ENCODE data around the gene CLN5. TPM values are rescaled to one million over a fixed set of nuclear protein-coding genes. Genes with fewer than 3 reads are reported as not detected.

The CLN5 gene
- total RNA-seq, 1 donor: 18.9 TPM

DNA sequence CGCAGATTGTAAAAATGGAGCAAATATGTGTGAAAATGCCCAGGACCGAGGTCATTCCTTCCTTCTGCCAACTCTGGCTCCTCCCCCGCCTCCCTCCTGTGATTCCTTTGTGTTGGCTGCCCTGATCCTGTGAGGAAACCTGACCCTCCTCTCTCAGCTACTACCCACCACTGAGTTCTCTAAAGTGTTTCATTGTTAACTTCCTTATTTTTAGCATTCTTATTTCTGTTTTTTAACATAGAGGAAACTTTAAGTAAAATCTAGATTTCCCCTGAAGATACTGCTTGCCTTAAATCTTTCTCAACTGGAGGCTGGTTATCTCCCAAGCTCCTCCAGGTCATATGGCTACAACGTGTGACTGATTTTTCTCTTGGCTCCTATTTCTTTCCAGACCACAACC is 56.8 kb downstream of the CLN5 start:
- H3K4me1 ChIP-seq (ENCODE audit: insufficient read depth, low read length): peaks cover 14% of the 10 kb centered on the region
- no peak overlapping the region for H3K4me3 ChIP-seq (ENCODE audit: low read length)

DNA sequence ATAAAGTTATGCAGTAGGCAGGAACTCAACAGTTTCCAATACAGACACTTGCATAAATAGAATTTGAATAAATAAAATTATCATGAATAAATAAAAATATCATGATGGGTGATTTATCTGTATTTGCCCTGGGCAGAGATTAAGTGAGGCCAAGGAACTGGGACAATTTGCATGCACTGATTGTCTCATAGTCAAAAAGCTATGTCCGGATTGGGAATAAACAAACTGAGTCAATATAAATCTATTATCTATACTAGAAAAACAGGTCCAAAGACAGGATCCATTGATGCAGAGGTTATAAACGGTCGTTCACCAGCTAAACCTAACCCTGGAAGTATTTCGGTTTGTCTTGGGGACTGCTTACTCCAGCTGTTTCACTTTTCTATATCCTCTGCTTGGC is 61.3 kb downstream of the CLN5 start:
- H3K9me3 ChIP-seq (ENCODE audit: low read depth, low read length): no peaks in the 10 kb centered on the region
- peaks cover 14% of the 10 kb centered on the region for H3K4me1 ChIP-seq (ENCODE audit: insufficient read depth, low read length)
- H3K27me3 ChIP-seq (ENCODE audit: insufficient read depth, low read length): no peaks in the 10 kb centered on the region
- H3K4me3 ChIP-seq (ENCODE audit: low read length): no peak overlapping the region

More for the DNA sequence above, 56.8 kb downstream of the CLN5 start:
- Histone ChIP-seq H3K9me3 (ENCODE audit: low read depth, low read length) (no peaks in the 10 kb centered on the region), H3K27me3 (ENCODE audit: insufficient read depth, low read length) (no peaks in the 10 kb centered on the region)

Other genes with a start within 250 kb of the CLN5 start
- gene KCTD12, start 105.7 kb upstream of the CLN5 start, total RNA-seq: 29.1 TPM
- 1.5 TPM for gene ACOD1, start 43.6 kb upstream of the CLN5 start, total RNA-seq
- 149 TPM for gene FBXL3, start 35.1 kb downstream of the CLN5 start, total RNA-seq

Data from mononuclear cell (primary cell).